ENCODE results near the gene SIN3A.
A peak's percentile ranks its signal among the peaks of the same experiment; 100 is the strongest.
"Not testable (repeated sequence)": the region's sequence is repeated elsewhere in the genome, so short reads cannot be mapped to it uniquely, and the experiment has no call there.

SIN3A gene

DNA sequence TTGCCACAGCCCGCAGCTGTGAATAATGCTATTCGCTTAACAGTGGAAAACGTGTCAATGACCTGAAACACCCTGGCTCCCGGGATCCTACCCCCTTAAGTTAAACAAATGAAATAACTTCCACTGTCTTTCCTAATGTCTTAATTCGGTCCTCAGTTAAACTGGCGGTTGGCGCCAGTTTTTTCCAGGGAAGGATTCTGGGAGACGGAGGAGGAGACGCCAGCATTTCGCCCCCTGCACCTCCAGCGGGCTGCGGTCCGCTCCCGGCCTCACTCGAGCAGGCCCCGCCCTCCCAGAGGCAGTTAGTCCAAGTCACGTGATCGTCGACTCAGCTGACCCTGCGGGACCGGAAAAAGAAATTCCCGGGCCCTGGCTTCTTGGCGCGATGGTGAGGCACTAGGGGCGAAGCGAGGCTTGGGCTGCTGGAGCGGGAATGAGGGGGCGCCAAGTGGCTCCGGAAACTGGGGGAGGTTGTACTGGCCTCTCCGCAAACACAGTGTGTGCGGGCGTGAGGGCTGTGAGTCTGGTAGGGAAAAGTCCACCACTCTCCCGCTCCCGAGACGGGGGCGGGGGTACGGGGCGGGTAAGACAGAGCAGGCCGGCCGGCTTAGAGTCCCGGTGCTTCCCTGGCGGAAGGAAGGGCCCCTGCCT, 115.7 kb downstream of the SIN3A start, which contains the start of gene COMMD4:
TSS of gene COMMD4 (plus strand) at position 359 of the 651 bp plus-strand sequence. CDS start at position 386, 27 bp downstream.
- peak; percentile 79 for DNase-seq (ENCODE audit: low spot score)
- in situ Hi-C loops (cut with MboI; ENCODE audit: low sequenced_read_pairs, unreplicated experiment) = no loop called here
- TF ChIP-seq, protein P1, sequence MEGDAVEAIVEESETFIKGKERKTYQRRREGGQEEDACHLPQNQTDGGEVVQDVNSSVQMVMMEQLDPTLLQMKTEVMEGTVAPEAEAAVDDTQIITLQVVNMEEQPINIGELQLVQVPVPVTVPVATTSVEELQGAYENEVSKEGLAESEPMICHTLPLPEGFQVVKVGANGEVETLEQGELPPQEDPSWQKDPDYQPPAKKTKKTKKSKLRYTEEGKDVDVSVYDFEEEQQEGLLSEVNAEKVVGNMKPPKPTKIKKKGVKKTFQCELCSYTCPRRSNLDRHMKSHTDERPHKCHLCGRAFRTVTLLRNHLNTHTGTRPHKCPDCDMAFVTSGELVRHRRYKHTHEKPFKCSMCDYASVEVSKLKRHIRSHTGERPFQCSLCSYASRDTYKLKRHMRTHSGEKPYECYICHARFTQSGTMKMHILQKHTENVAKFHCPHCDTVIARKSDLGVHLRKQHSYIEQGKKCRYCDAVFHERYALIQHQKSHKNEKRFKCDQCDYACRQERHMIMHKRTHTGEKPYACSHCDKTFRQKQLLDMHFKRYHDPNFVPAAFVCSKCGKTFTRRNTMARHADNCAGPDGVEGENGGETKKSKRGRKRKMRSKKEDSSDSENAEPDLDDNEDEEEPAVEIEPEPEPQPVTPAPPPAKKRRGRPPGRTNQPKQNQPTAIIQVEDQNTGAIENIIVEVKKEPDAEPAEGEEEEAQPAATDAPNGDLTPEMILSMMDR (IDR thresholded peaks at IDR 0.05; ENCODE audit: borderline replicate concordance, control extremely low read depth, extremely low read depth, insufficient read depth, missing control alignments) = no peak

DNA sequence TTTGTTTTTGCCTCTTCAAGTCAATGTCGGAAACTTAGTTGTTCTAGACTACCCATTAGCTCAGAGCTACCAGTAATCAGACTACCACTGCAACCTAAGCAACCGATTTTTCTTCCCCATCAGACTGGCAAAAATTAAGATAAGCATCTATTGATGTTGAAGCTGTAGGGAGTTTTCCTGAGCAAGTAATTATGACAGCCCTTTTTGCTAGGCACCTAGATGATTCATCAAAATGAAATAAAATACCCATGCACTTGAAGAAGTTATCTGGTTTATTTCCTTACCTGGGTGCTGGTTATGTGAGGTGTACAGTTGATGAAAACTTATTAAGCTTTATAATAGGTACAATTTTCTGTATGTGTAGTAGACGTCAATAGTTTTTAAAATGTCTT, 116.2 kb downstream of the SIN3A start:
- in situ Hi-C loops (cut with MboI; ENCODE audit: low sequenced_read_pairs, unreplicated experiment) = no loop called here
- no peak for DNase-seq (ENCODE audit: low spot score)

DNA sequence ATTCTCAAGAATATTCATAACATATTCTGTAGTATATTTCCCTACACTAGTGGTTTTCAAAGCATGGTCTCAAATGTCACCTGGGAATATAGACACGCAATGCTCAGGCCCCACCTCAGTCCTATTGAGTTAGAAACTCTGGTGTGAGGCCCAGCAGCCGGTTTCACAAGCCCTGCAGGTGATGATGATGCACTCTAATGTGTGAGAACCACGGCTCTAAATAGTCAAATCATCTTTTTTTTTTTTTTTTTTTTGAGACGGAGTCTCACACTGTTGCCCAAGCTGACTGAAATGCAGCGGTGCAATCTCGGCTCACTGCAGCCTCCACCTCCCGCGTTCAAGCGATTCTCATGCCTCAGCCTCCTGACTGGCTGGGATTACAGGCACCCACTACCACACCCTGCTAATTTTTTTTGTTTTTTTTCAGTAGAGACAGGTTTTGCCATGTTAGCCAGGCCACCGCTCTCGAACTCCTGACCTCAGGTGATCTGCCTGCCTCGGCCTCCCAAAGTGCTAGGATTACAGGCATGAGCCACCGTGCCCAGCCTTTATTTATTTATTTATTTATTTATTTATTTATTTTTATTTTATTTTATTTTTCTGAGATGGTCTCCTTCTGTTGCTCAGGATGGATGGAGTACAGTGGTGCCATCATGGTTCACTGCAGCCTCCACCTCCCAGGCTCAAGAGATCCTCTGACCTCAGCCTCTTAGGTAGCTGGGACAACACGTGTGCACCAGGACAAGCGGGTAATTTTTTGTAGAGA, 117.7 kb downstream of the SIN3A start:
- peak; percentile 31 for DNase-seq (ENCODE audit: low spot score)
- in situ Hi-C loops (cut with MboI; ENCODE audit: low sequenced_read_pairs, unreplicated experiment) = not testable (repeated sequence)

More for the DNA sequence above, 116.2 kb downstream of the SIN3A start:
- TF ChIP-seq, protein P1 (IDR thresholded peaks at IDR 0.05; ENCODE audit: borderline replicate concordance, control extremely low read depth, extremely low read depth, insufficient read depth, missing control alignments) = no peak

DNA sequence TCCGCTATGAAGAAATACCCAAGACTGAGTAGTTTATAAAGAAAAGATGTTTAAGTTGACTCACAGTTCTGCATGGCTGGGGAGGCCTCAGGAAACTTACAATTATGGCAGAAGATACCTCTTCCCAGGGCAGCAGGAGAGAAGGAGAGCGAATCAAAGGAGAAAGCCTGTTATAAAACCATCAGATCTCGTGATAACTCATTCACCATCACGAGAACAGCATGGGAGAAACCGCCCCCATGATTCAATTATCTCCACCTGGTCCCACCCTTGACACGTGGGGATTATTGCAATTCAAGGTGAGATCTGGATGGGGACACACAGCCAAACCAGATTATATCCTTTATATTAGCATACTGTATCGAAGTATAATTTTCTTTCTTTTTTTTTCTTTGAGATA, 119.4 kb downstream of the SIN3A start:
- DNase-seq (ENCODE audit: low spot score); in situ Hi-C loops (cut with MboI; ENCODE audit: low sequenced_read_pairs, unreplicated experiment): not testable (repeated sequence)

DNA sequence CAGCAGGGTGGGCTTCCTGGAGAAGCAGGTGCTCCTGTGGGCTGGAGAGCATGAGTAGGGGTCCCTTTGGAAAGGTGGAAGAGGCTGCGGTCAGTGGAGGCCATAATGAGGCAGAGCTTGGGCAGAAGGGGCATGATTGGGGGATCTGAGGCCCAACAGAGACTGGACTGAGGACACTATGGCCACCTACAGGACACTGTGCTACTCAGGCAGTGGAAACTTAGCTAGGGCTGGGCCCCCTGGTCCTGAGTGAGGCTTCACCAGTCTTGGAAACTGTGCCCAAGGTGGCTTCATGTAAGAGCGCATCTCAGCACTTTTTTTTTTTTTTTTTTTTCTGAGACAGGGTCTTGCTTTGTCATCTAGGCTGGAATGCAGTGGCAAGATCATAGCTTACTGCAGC, 121.9 kb downstream of the SIN3A start:
- TF ChIP-seq, protein P1 (IDR thresholded peaks at IDR 0.05; ENCODE audit: borderline replicate concordance, control extremely low read depth, extremely low read depth, insufficient read depth, missing control alignments) = no peak
- in situ Hi-C loops (cut with MboI; ENCODE audit: low sequenced_read_pairs, unreplicated experiment) = no loop called here
- DNase-seq (ENCODE audit: low spot score) = no peak

DNA sequence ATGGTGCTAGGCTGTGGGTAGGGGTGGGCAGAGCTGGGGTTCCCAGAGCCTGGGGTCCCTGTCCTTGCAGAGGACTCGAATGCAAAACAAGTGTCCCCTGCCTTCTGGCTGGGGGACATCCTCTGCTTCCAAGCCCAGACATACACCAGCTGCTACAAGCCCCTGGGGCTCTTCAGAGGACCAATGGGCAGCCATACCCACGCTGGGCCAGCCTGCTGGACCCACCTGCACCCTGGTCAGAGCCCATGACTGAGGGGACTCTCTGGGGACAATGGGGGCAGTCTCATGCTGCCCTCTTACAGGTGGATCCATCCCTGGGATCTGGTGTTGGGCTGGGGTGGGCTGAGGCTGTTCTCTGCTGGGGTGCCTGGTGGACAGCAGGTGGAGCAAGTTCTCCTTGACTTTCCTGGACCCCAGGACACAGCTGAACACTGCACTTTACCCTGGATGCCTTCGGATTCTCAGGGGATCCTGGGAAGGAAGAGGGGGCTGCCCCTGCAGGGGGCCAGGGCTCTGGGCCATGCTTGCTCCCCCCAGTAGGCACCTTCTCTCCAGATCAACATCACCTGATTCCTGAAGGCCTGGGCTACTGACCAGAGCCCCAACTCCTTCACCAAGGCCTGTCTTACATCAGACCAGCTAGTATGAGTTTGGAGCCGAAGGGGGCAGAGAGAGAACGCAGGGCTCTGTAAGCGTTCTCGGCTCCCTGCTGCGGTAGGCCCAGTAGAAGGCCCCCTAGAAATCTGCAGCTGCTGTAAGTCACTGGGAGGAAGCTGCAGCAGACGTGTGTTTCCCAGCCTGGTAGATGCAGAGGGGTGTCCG, 122.8 kb downstream of the SIN3A start:
- TF ChIP-seq, protein P1 (IDR thresholded peaks at IDR 0.05; ENCODE audit: borderline replicate concordance, control extremely low read depth, extremely low read depth, insufficient read depth, missing control alignments) = no peak
- in situ Hi-C loops (cut with MboI; ENCODE audit: low sequenced_read_pairs, unreplicated experiment) = no loop called here
- DNase-seq (ENCODE audit: low spot score) = no peak

DNA sequence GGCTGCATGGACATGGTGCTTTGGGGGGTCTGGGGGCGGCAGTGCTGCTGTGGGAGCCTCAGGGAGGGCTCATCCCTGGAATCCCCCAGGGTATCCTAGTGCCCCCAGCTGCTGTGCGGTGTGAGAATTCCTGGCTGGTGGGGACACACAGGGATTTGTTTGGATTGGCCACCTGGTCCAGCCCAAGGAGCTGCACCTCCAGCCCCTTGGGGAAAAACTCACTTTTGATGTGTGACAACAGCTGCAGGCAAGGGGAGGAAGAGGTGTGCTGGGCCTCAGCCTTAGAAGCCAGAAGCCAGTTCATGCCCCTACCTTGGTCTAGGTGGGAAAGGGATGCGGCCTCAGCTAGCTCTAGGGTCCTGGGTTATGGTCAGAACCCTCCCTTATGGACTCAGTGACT, 124.0 kb downstream of the SIN3A start:
- no peak for DNase-seq (ENCODE audit: low spot score)
- TF ChIP-seq, protein P1 (IDR thresholded peaks at IDR 0.05; ENCODE audit: borderline replicate concordance, control extremely low read depth, extremely low read depth, insufficient read depth, missing control alignments) = no peak
- in situ Hi-C loops (cut with MboI; ENCODE audit: low sequenced_read_pairs, unreplicated experiment) = no loop called here
